GM18499 (cell line): ENCODE measurements around the gene CD2AP.
"Not testable (repeated sequence)": the region's sequence is repeated elsewhere in the genome, so short reads cannot be mapped to it uniquely, and the experiment has no call there.

Source experiments
- ATAC-seq: cut with Tn5 transposase; IDR thresholded peaks from one replicate; pipeline ENCODE4 v1.9.1; 2021; ENCODE audit warnings: moderate number of reproducible peaks; ENCODE audit not compliant: insufficient read depth, unreplicated experiment

CD2AP gene

GRCh38 chr6:47457370-47457769, 20.2 kb upstream of the CD2AP start:
- ATAC-seq: no peak

GRCh38 chr6:47464052-47464451, 13.5 kb upstream of the CD2AP start:
- ATAC-seq: no peak

GRCh38 chr6:47465117-47465516, 12.5 kb upstream of the CD2AP start:
- no peak for ATAC-seq

GRCh38 chr6:47471911-47472310, 5.7 kb upstream of the CD2AP start:
- no peak for ATAC-seq

- no peak for ATAC-seq
These were observed 3.7 kb upstream of the CD2AP start for GRCh38 chr6:47473791-47474346.

- no peak for ATAC-seq
These were observed 2.2 kb upstream of the CD2AP start for GRCh38 chr6:47475319-47475816.

- ATAC-seq: no peak
These were observed 650 bp upstream of the CD2AP start for GRCh38 chr6:47476781-47477496.

GRCh38 chr6:47478233-47479139, 897 bp downstream of the CD2AP start:
- ATAC-seq: peak; percentile 17

- no peak for ATAC-seq
These were observed 1.5 kb downstream of the CD2AP start for GRCh38 chr6:47479140-47479508.

- no peak for ATAC-seq
These were observed 2.3 kb downstream of the CD2AP start for GRCh38 chr6:47479874-47480273.

- ATAC-seq: not testable (repeated sequence)
These were observed 3.6 kb downstream of the CD2AP start for GRCh38 chr6:47481213-47481612.

GRCh38 chr6:47481806-47482205, 4.2 kb downstream of the CD2AP start:
- no peak for ATAC-seq

- ATAC-seq: peak; percentile 24
These were observed 5.9 kb downstream of the CD2AP start for GRCh38 chr6:47483516-47483852.

- peak; percentile 46 for ATAC-seq
These were observed 6.4 kb downstream of the CD2AP start for GRCh38 chr6:47483853-47484546.

GRCh38 chr6:47484616-47485015, 7.0 kb downstream of the CD2AP start:
- ATAC-seq: no peak

- ATAC-seq: no peak
These were observed 7.5 kb downstream of the CD2AP start for GRCh38 chr6:47485083-47485482.

GRCh38 chr6:47485491-47486135, 8.0 kb downstream of the CD2AP start:
- no peak for ATAC-seq

GRCh38 chr6:47489995-47490394, 12.4 kb downstream of the CD2AP start:
- ATAC-seq: no peak

GRCh38 chr6:47490676-47491075, 13.1 kb downstream of the CD2AP start:
- no peak for ATAC-seq

- no peak for ATAC-seq
These were observed 14.8 kb downstream of the CD2AP start for GRCh38 chr6:47492355-47492754.
